ENCODE data around the gene CIB1. TPM values are rescaled to one million over a fixed set of nuclear protein-coding genes. Genes with fewer than 3 reads are reported as not detected.

The CIB1 gene
- total and polyA plus RNA-seq, 10 of the 15 experiments (the other 5 are each of a cell fraction or from before 2014, with no cell fraction given): 10.8 to 155 (median 81.9) TPM

GRCh38 chr15:90222547-90222946 lies 11.2 kb downstream of the CIB1 start (continued):
- no peak for TF ChIP-seq IKZF2 (IDR thresholded peaks at IDR 0.05)
- TF ChIP-seq CEBPZ (IDR thresholded peaks at IDR 0.05; ENCODE audit: low read depth, low read length): no peak
- no peak for TF ChIP-seq NBN (IDR thresholded peaks at IDR 0.05)
- no peak for TF ChIP-seq RFX5 (IDR thresholded peaks at IDR 0.05; ENCODE audit: low read depth, low read length)
- TF ChIP-seq ZBTB4 (CRISPR knock-in tag; IDR thresholded peaks at IDR 0.05): no peak
- no peak for TF ChIP-seq YBX1 (IDR thresholded peaks at IDR 0.05)
- TF ChIP-seq SMAD5 (IDR thresholded peaks at IDR 0.05; ENCODE audit: low read depth): no peak
- no peak for TF ChIP-seq CBX5 (IDR thresholded peaks at IDR 0.05; ENCODE audit: low read depth)
- TF ChIP-seq CEBPB (IDR thresholded peaks at IDR 0.05; ENCODE audit: borderline replicate concordance in 1 of 2, low read depth in 2 of 2, low read length in 2 of 2): no peak
- TF ChIP-seq SMC3 (IDR thresholded peaks at IDR 0.05; ENCODE audit: borderline replicate concordance, low read length): no peak
